NCI-H2107 treated with DMSO at 0.1 percent for 48 hours (cell line): ENCODE results near the gene MBD3L2B.
A peak's percentile ranks its signal among the peaks of the same experiment; 100 is the strongest.
"Not testable (repeated sequence)": the region's sequence is repeated elsewhere in the genome, so short reads cannot be mapped to it uniquely, and the experiment has no call there.

Source experiments
- DNase-seq: peaks from one replicate; lab custom pipeline; 2025; ENCODE audit not compliant: unreplicated experiment; lab: John Stamatoyannopoulos, UW

MBD3L2B gene

GRCh38 chr19:7021331-7021730 is at the start of gene MBD3L2B:
MBD3L2B (minus strand) TSS chr19:7021431; CDS start chr19:7021397, 34 bp downstream.
- DNase-seq = not testable (repeated sequence)

GRCh38 chr19:7069904-7070226 is 48.6 kb upstream of the MBD3L2B start:
- no peak for DNase-seq

GRCh38 chr19:7069042-7069903 is 48.0 kb upstream of the MBD3L2B start, which contains the start of gene ZNF557:
ZNF557 (plus strand) TSS chr19:7069703; CDS start chr19:7075075, 5,372 bp downstream.
- DNase-seq = peak; percentile 83

- DNase-seq = no peak
Observed at GRCh38 chr19:7068599-7068998, 47.4 kb upstream of the MBD3L2B start.

- no peak for DNase-seq
Observed at GRCh38 chr19:7067716-7068115, 46.5 kb upstream of the MBD3L2B start.

- not testable (repeated sequence) for DNase-seq
Observed at GRCh38 chr19:7067122-7067521, 45.9 kb upstream of the MBD3L2B start.

- DNase-seq = no peak
Observed at GRCh38 chr19:7063764-7064418, 42.7 kb upstream of the MBD3L2B start.

GRCh38 chr19:7063339-7063738 is 42.1 kb upstream of the MBD3L2B start:
- no peak for DNase-seq

GRCh38 chr19:7059977-7060376 is 38.7 kb upstream of the MBD3L2B start:
- DNase-seq = not testable (repeated sequence)

GRCh38 chr19:7058576-7058975 is 37.3 kb upstream of the MBD3L2B start, which contains the start of gene MBD3L3:
MBD3L3 (minus strand) TSS chr19:7058676; CDS start chr19:7058605, 71 bp downstream.
- DNase-seq = not testable (repeated sequence)

GRCh38 chr19:7056371-7056770 is 35.1 kb upstream of the MBD3L2B start:
- DNase-seq = not testable (repeated sequence)

GRCh38 chr19:7055679-7056078 is 34.4 kb upstream of the MBD3L2B start:
- not testable (repeated sequence) for DNase-seq

GRCh38 chr19:7054635-7055368 is 33.6 kb upstream of the MBD3L2B start:
- not testable (repeated sequence) for DNase-seq

- not testable (repeated sequence) for DNase-seq
Observed at GRCh38 chr19:7052896-7053295, 31.7 kb upstream of the MBD3L2B start.

- DNase-seq = not testable (repeated sequence)
Observed at GRCh38 chr19:7051421-7051820, 30.2 kb upstream of the MBD3L2B start.

- not testable (repeated sequence) for DNase-seq
Observed at GRCh38 chr19:7049021-7049420, 27.8 kb upstream of the MBD3L2B start, which contains the start of gene MBD3L2. MBD3L2 (plus strand) TSS chr19:7049321; CDS start chr19:7049374, 53 bp downstream.

- not testable (repeated sequence) for DNase-seq
Observed at GRCh38 chr19:7041563-7041962, 20.3 kb upstream of the MBD3L2B start.

- not testable (repeated sequence) for DNase-seq
Observed at GRCh38 chr19:7040079-7040478, 18.8 kb upstream of the MBD3L2B start, which contains the start of gene MBD3L4. MBD3L4 (minus strand) TSS chr19:7040179; CDS start chr19:7040144, 35 bp downstream.

- not testable (repeated sequence) for DNase-seq
Observed at GRCh38 chr19:7030278-7030677, 9.0 kb upstream of the MBD3L2B start, which contains the start of gene MBD3L5. MBD3L5 (plus strand) TSS chr19:7030578; CDS start chr19:7030612, 34 bp downstream.

GRCh38 chr19:7028790-7029189 is 7.6 kb upstream of the MBD3L2B start:
- DNase-seq = not testable (repeated sequence)

GRCh38 chr19:7018828-7019227 is 2.4 kb downstream of the MBD3L2B start:
- no peak for DNase-seq
